Stimulated activated CD8-positive, alpha-beta memory T cell treated with anti-CD3 and anti-CD28 coated beads, Interleukin-15, amount 100 ng/mL, for 1 hour (primary cell): Measurements from ENCODE around the gene TBCE.
"Not testable (repeated sequence)": the region's sequence is repeated elsewhere in the genome, so short reads cannot be mapped to it uniquely, and the experiment has no call there.

ENCODE experiments used
- DNase-seq: peaks from one replicate; pipeline ENCODE4 v3.0.0-alpha.2; 2020; ENCODE audit warnings: low read depth

Gene TBCE

GRCh38 chr1:235357485-235358373 is 9.5 kb upstream of the TBCE start:
- no peak for DNase-seq

GRCh38 chr1:235358899-235359298 is 8.3 kb upstream of the TBCE start:
- DNase-seq: no peak

DNA sequence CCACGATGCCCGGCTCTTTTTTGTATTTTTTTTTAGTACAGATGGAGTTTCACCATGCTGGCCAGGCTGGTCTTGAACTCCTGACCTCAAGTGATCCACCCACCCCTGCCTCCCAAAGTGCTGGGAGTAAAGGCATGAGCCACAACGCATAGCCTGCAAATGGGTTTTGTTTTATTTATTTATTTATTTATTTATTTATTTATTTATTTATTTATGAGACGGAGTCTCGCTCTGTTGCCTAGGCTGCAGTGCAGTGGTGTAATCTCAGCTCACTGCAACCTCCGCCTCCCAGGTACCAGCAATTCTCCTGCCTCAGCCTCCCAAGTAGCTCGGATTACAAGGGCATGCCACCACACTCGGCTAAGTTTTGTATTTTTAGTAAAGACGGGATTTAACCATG is 3.0 kb upstream of the TBCE start:
- DNase-seq: not testable (repeated sequence)

GRCh38 chr1:235366286-235366685 is 941 bp upstream of the TBCE start:
- DNase-seq: no peak

- DNase-seq: no peak
Observed at GRCh38 chr1:235368428-235368827, 1.2 kb downstream of the TBCE start.

GRCh38 chr1:235369802-235370201 is 2.6 kb downstream of the TBCE start:
- no peak for DNase-seq

- DNase-seq: no peak
Observed at GRCh38 chr1:235375919-235376605, 8.8 kb downstream of the TBCE start.

DNA sequence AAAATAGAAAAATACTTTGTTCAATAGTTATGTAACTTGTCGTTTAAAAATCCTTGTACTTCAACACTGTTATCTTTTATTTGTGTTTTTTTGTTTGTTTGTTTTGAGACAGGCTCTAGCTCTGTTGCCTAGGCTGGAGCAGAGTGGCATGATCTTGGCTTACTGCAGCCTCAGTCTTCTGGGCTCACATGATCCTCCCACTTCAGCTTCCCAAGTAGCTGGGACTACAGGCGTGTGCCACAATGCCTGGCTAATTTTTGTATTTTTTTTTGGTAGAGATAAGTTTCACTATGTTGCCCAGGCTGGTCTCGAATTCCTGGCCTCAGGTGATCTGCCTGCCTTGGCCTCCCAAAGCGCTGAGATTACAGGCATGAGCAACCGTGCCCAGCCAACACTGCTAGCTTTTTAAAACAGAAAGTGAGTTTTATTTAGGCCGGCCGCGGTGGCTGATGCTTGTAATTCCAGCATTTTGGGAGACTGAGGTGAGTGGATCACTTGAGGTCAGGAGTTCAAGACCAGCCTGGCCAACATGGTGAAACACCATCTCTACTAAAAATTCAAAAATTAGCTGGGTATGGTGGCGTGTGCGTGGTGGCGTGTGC is 11.0 kb downstream of the TBCE start:
- DNase-seq: not testable (repeated sequence)

DNA sequence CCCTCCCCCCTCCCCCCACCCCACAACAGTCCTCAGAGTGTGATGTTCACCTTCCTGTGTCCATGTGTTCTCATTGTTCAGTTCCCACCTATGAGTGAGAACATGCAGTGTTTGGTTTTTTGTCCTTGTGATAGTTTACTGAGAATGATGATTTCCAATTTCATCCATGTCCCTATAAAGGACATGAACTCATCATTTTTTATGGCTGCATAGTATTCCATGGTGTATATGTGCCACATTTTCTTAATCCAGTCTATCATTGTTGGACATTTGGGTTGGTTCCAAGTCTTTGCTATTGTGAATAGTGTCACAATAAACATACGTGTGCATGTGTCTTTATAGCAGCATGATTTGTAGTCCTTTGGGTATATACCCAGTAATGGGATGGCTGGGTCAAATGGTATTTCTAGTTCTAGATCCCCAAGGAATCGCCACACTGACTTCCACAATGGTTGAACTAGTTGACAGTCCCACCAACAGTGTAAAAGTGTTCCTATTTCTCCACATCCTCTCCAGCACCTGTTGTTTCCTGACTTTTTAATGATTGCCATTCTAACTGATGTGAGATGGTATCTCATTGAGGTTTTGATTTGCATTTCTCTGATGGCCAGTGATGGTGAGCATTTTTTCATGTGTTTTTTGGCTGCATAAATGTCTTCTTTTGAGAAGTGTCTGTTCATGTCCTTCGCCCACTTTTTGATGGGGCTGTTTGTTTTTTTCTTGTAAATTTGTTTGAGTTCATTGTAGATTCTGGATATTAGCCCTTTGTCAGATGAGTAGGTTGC is 14.9 kb downstream of the TBCE start:
- not testable (repeated sequence) for DNase-seq

- not testable (repeated sequence) for DNase-seq
Observed at GRCh38 chr1:235385633-235386032, 18.4 kb downstream of the TBCE start.

DNA sequence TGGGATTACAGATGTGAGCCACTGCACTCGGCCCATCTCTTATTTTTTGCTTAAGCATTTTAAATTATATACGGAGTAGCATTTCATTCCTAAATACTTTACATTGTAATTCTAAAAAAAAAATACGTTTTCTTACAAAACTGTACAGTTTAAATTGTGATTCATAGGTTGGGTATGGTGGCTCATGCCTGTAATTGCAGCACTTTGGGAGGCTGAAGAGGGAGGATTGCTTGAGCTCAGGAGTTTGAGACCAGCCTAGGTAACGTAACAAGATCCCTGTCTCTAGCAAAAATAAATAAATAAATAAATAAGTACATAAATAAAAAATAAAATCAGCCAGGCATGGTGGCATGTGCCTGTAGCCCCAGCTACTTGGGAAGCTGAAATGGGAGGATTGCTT is 24.6 kb downstream of the TBCE start:
- no peak for DNase-seq

- no peak for DNase-seq
Observed at GRCh38 chr1:235397733-235398132, 30.5 kb downstream of the TBCE start.

GRCh38 chr1:235399661-235400060 is 32.4 kb downstream of the TBCE start:
- no peak for DNase-seq

- DNase-seq: no peak
Observed at GRCh38 chr1:235401251-235401650, 34.0 kb downstream of the TBCE start.

- no peak for DNase-seq
Observed at GRCh38 chr1:235402457-235403200, 35.4 kb downstream of the TBCE start.

GRCh38 chr1:235403593-235403992 is 36.4 kb downstream of the TBCE start:
- DNase-seq: no peak

DNA sequence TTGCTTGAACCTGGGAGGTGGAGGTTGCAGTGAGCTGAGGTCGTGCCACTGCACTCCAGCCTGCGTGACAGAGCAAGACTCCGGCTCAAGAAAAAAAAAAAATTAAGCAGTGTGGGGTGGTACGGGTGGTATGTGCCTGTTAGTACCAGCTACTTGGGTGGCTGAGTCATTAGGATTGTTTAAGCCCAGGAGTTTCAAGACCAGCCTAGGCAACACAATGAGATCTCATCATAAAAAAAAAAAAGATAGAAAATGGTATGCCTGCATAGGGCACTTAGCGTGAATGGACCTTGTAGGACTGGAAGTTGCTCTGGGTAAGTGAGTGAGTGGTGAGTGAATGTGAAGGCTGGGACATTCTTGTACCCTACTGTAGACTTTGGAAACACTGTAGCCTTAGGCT is 37.0 kb downstream of the TBCE start:
- no peak for DNase-seq

GRCh38 chr1:235407419-235407818 is 40.2 kb downstream of the TBCE start:
- DNase-seq: no peak

DNA sequence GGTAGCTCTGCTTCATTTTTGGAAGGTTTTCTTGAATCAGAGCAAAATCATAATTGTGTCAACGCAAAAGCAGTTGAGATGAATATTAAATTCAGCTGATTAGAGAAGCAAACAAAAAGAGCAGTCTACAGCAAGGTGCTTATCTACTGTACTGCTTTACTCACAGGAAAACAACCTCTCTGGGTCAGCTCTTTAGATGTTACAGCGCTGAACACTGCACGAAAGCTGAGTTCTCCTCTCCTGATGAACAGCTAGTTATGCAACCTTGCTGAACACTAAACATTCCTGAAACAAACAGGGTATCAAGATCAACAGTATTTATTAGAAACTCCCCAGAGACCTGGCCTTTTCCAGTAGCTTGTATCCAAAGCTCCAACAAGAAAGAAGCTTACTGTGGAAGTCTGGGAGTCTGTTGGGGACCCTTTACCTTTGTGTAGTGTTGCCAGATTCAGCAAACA is 41.3 kb downstream of the TBCE start:
- no peak for DNase-seq

- no peak for DNase-seq
Observed at GRCh38 chr1:235409042-235409820, 42.0 kb downstream of the TBCE start.

DNA sequence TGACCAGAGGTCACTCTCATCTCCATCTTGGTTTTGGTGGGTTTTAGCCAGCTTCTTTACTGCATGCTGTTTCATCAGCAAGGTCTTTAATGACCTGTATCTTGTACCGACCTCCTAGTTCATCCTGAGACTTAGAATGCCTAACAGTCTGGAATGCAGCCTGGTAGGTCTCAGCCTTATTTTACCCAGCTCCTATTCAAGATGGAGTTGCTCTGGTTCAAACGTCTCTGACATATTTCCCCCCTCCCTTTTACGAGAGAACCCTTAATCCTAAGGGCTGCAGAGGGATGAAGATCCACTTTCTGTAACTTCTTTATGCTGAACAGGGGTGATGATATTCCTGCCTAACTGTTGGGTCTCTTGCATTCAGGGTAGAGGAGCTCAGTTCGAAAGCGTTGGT is 43.2 kb downstream of the TBCE start:
- no peak for DNase-seq
